Activated B cell treated with CpG ODN at 0.5 μM for 24 hours (primary cell): ENCODE data around the gene ATP11A. TPM values are rescaled to one million over a fixed set of nuclear protein-coding genes. Genes with fewer than 3 reads are reported as not detected.
A peak's percentile ranks its signal among the peaks of the same experiment; 100 is the strongest.

ENCODE experiments used
- ATAC-seq: fragments of 200-7000 bp; cut with Tn5 transposase; one replicate; pipeline ENCODE4 v1.10.0; 2021; ENCODE audit warnings: low read depth, mild to moderate bottlenecking, moderate library complexity
- CTCF ChIA-PET: fragments of 350-600 bp; sonication (Branson Sonifier 250); formaldehyde crosslinking; loops from one replicate; lab custom pipeline; 2021; ENCODE audit warnings: antibody characterized with exemption; lab: Charles Lee
- POLR2A ChIA-PET: fragments of 350-600 bp; sonication (Branson Sonifier 250); formaldehyde crosslinking; loops from one replicate; lab custom pipeline; 2021; ENCODE audit warnings: antibody characterized with exemption; lab: Charles Lee
- DNase-seq: peaks from one replicate; pipeline ENCODE4 v3.0.0; 2022
- H3K27ac Mint-ChIP-seq: one replicate; pipeline ENCODE4 v1.8.0; 2020; ENCODE audit warnings: mixed read lengths
- H3K27me3 Mint-ChIP-seq: one replicate; pipeline ENCODE4 v1.8.0; 2021; ENCODE audit warnings: mixed read lengths
- H3K36me3 Mint-ChIP-seq: one replicate; pipeline ENCODE4 v1.8.0; 2021; ENCODE audit warnings: low read depth, mixed read lengths
- H3K4me1 Mint-ChIP-seq: one replicate; pipeline ENCODE4 v1.8.0; 2021; ENCODE audit warnings: mixed read lengths
- H3K4me3 Mint-ChIP-seq: one replicate; pipeline ENCODE4 v1.8.0; 2020; ENCODE audit warnings: mild to moderate bottlenecking, mixed read lengths
- H3K9me3 Mint-ChIP-seq: one replicate; pipeline ENCODE4 v1.8.0; 2020; ENCODE audit warnings: mixed read lengths
- CTCF ChIP-seq: fragments of 200-600 bp; IDR thresholded peaks from one replicate; pipeline ENCODE4 v1.8.0; 2022; ENCODE audit warnings: antibody characterized with exemption, mild to moderate bottlenecking
- intact Hi-C: fragments of 100-400 bp; cut with micrococcal nuclease; formaldehyde crosslinking; loops from one replicate; pipeline ENCODE4 v1.15.1; 2024
- total RNA-seq: library from RNA; stranded (reverse); gene quantifications from 2 replicates; pipeline ENCODE4 v1.2.3, GENCODE V29; 2022

Gene ATP11A
- total RNA-seq, 1 donor from 2014 or later = 49.6 TPM

DNA sequence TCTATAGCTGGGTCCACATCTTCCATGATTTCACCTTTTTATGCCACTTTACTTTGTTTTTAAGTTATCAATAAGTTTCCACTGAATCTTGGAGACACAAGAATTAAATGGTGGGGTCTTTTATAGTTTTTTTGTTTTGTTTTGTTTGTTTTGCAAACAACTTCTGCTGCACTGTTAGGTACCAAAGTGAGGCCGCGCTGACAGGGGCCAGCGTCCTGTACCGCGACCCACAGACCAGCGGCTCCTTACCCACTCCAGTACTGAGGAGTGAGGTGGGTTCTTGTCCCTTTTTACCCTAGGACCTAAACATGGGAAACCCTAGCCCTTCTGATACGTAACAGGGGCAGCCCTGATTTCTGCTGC lies 203.3 kb downstream of the ATP11A start:
- no peak for TF ChIP-seq CTCF
- H3K36me3 Mint-ChIP-seq = no peaks in the 10 kb centered on the region
- ATAC-seq (no peak), DNase-seq (no peak)
- CTCF ChIA-PET = interaction anchor here (2.3 kb wide), 1 partner anchor 19 kb away, joined by 10 read pairs; no protein-coding TSS in a partner anchor
- no peaks in the 10 kb centered on the region for H3K27me3 Mint-ChIP-seq
- intact Hi-C loops = loop anchor here (5.0 kb wide), 1 partner anchor 259 kb away; no protein-coding TSS in a partner anchor
- peaks cover 22% of the 10 kb centered on the region for H3K4me1 Mint-ChIP-seq
- H3K4me3 Mint-ChIP-seq = peak overlapping the region; percentile 61
- H3K9me3 Mint-ChIP-seq = no peaks in the 10 kb centered on the region
- H3K27ac Mint-ChIP-seq = peak overlapping the region; percentile 54
- POLR2A ChIA-PET = interaction anchor here (0.5 to 0.6 kb wide), 2 partner anchors 91 to 211 kb away, joined by 3 to 9 read pairs; no protein-coding TSS in a partner anchor

DNA sequence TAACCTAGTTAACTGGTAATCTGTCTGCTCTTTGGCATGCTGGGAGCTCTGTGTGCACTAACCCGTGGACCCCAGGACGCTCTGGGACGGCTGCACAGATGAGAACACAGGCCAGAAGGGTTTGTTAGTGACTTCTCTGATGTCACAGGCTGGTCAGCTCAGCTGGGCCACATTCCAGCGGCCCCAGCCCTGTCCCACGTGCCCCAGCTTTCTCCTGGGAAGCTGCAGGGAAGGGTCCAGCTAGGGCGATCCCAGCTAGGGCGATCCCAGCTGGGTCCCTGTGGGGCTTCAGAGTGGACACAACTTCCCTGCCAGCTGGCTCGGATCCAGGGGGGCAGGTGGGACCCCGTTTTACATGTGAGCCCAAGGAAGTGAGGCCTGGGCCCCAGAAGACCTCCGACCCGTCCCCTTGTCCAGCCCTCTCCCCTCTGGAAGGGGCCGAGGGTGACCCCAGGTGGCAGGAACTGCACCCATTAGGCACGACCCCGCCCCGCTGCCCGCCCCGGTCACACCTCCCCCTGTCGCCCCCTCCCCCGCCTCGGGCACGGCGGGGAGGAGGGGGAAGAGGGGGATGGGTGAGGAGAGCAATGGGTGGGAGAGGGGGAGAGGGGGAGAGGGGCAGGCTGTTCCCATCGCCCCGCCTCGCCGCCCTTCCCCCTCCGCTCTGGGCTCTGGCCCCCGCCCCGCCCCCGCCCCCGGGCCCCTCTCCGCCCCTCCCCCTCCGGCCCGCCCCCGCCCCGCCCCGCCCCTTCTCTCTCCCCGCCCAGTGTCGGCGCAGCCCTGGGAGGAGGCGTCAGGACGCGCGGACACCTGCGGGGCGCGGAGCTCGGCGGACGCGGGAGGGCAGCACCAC lies 204.0 kb downstream of the ATP11A start:
- Mint-ChIP-seq H3K4me1 (peaks cover 22% of the 10 kb centered on the region), H3K4me3 (peak overlapping the region; percentile 59), H3K9me3 (no peaks in the 10 kb centered on the region), H3K27ac (no peak overlapping the region), H3K27me3 (peaks cover 3% of the 10 kb centered on the region), H3K36me3 (no peaks in the 10 kb centered on the region)
- POLR2A ChIA-PET = interaction anchor here (0.5 to 0.6 kb wide), 2 partner anchors 91 to 211 kb away, joined by 3 to 9 read pairs; no protein-coding TSS in a partner anchor
- DNase-seq (no peak), ATAC-seq (peak; percentile 80)
- intact Hi-C loops = loop anchor here (1.0 to 5.0 kb wide), 3 partner anchors 20 to 259 kb away; no protein-coding TSS in a partner anchor
- no peak for TF ChIP-seq CTCF
- CTCF ChIA-PET = interaction anchor here (2.3 kb wide), 1 partner anchor 20 kb away, joined by 10 read pairs; no protein-coding TSS in a partner anchor

- CTCF ChIA-PET = interaction anchor here (2.3 kb wide), 1 partner anchor 20 kb away, joined by 10 read pairs; no protein-coding TSS in a partner anchor
- H3K4me3 Mint-ChIP-seq = no peak overlapping the region
- intact Hi-C loops = loop anchor here (1.0 to 5.0 kb wide), 3 partner anchors 21 to 258 kb away; no protein-coding TSS in a partner anchor
- no peak overlapping the region for H3K27ac Mint-ChIP-seq
- H3K36me3 Mint-ChIP-seq = no peaks in the 10 kb centered on the region
- DNase-seq = peak; percentile 42
- H3K4me1 Mint-ChIP-seq = peaks cover 22% of the 10 kb centered on the region
- no peaks in the 10 kb centered on the region for H3K9me3 Mint-ChIP-seq
- no peak for ATAC-seq
- POLR2A ChIA-PET = no interaction called here
- H3K27me3 Mint-ChIP-seq = peaks cover 3% of the 10 kb centered on the region
- TF ChIP-seq CTCF = no peak
Observed at GRCh38 chr13:112894423-112894672, 204.5 kb downstream of the ATP11A start.

- Mint-ChIP-seq H3K36me3 (no peaks in the 10 kb centered on the region), H3K4me1 (peaks cover 22% of the 10 kb centered on the region), H3K4me3 (peak overlapping the region; percentile 57), H3K27me3 (peaks cover 3% of the 10 kb centered on the region), H3K27ac (no peak overlapping the region), H3K9me3 (no peaks in the 10 kb centered on the region)
- CTCF ChIA-PET = interaction anchor here (2.3 kb wide), 1 partner anchor 21 kb away, joined by 10 read pairs; no protein-coding TSS in a partner anchor
- ATAC-seq (peak; percentile 7), DNase-seq (no peak)
- no peak for TF ChIP-seq CTCF
- intact Hi-C loops = loop anchor here (1.0 to 5.0 kb wide), 3 partner anchors 22 to 257 kb away; no protein-coding TSS in a partner anchor
- POLR2A ChIA-PET = no interaction called here
Observed at GRCh38 chr13:112894673-112895481, 205.0 kb downstream of the ATP11A start.
